OCI-LY7 (cell line): ENCODE data around the gene SLC12A8. TPM values are rescaled to one million over a fixed set of nuclear protein-coding genes. Genes with fewer than 3 reads are reported as not detected.

ENCODE experiments used
- BruUV-seq: library from RNA; stranded (reverse); fragments of 400-500 nt; replicated peaks from 2 replicates; lab custom pipeline; 2021; lab: Mats Ljungman, UMichigan
- CTCF ChIA-PET: fragments of 300-600 bp; sonication (Branson Sonifier 250); formaldehyde crosslinking; loops from one replicate; lab custom pipeline; 2022; ENCODE audit warnings: antibody characterized with exemption; ENCODE audit not compliant: unreplicated experiment; lab: Charles Lee
- POLR2A ChIA-PET: fragments of 300-600 bp; sonication (Branson Sonifier 250); formaldehyde crosslinking; loops from one replicate; lab custom pipeline; 2022; ENCODE audit warnings: antibody characterized with exemption; lab: Charles Lee
- DNase-seq: peaks from one replicate; pipeline ENCODE4 v3.0.0-alpha.2; 2015; ENCODE audit warnings: low spot score
- H2AFZ ChIP-seq: fragments of 200-600 bp; sonication (generic), shearing (Covaris generic); 2 replicates; pipeline ENCODE4 v1.6.1; 2014; ENCODE audit warnings: mild to moderate bottlenecking, antibody characterized with exemption, low read length, moderate library complexity
- H3K27ac ChIP-seq: fragments of 200-600 bp; sonication (generic); 2 replicates; pipeline ENCODE4 v1.5.1; 2014; ENCODE audit warnings: mixed run types, low read depth, mild to moderate bottlenecking, moderate library complexity, low read length, inconsistent platforms; ENCODE audit not compliant: poor library complexity, severe bottlenecking
- H3K36me3 ChIP-seq: fragments of 200-600 bp; sonication (generic); 2 replicates; pipeline ENCODE4 v1.6.1; 2014; ENCODE audit warnings: mild to moderate bottlenecking, antibody characterized with exemption, low read length, moderate library complexity, mixed read lengths; ENCODE audit not compliant: insufficient read depth
- H3K4me1 ChIP-seq: fragments of 200-600 bp; sonication (generic); 2 replicates; pipeline ENCODE4 v1.5.1; 2014; ENCODE audit warnings: mild to moderate bottlenecking, low read length; ENCODE audit not compliant: insufficient read depth, poor library complexity, severe bottlenecking
- H3K4me2 ChIP-seq: fragments of 200-600 bp; sonication (generic); 2 replicates; pipeline ENCODE4 v1.6.1; 2014; ENCODE audit warnings: mild to moderate bottlenecking, low read length
- H3K4me3 ChIP-seq: fragments of 200-600 bp; sonication (generic); 2 replicates; pipeline ENCODE4 v1.5.1; 2014; ENCODE audit warnings: mild to moderate bottlenecking, low read depth, low read length; ENCODE audit not compliant: poor library complexity, severe bottlenecking
- H3K79me2 ChIP-seq: fragments of 200-600 bp; sonication (generic); 2 replicates; pipeline ENCODE4 v1.6.1; 2016; ENCODE audit warnings: low read depth, mild to moderate bottlenecking, low read length, moderate library complexity, mixed read lengths; ENCODE audit not compliant: insufficient read depth
- H3K9me2 ChIP-seq: fragments of 200-600 bp; sonication (generic); 2 replicates; pipeline ENCODE4 v1.6.1; 2016; ENCODE audit warnings: mild to moderate bottlenecking, low read length, mixed read lengths; ENCODE audit not compliant: insufficient read depth
- H3K9me3 ChIP-seq: fragments of 200-600 bp; sonication (generic); 2 replicates; pipeline ENCODE4 v1.6.1; 2014; ENCODE audit warnings: mild to moderate bottlenecking, mixed run types, low read length, mixed read lengths
- H4K20me1 ChIP-seq: fragments of 200-600 bp; sonication (generic); 2 replicates; pipeline ENCODE4 v1.6.1; 2014; ENCODE audit warnings: mild to moderate bottlenecking, antibody characterized with exemption, low read length, moderate library complexity, mixed read lengths; ENCODE audit not compliant: insufficient read depth
- EZH2phosphoT487 ChIP-seq: fragments of 200-600 bp; sonication (generic); IDR thresholded peaks from 2 replicates; pipeline ENCODE4 v1.6.1; 2018; ENCODE audit warnings: low read depth, borderline replicate concordance, mild to moderate bottlenecking, mixed run types, antibody characterized with exemption, low read length, moderate library complexity, mixed read lengths
- intact Hi-C: fragments of 100-400 bp; cut with micrococcal nuclease; formaldehyde crosslinking; loops from one replicate; pipeline ENCODE4 v1.10.0; 2022; ENCODE audit not compliant: unreplicated experiment
- total RNA-seq, 2 experiments: library from RNA; depleted of rRNA in 1 of 2; stranded (reverse); fragments of >200 nt in 1 of 2; shearing (Covaris generic) in 1 of 2; gene quantifications; 2 replicates each; pipeline ENCODE4 v1.2.3, GENCODE V29; 2014 to 2022
- TF ChIP-seq, protein P1 (sequence below): fragments of 200-600 bp; sonication (generic); conservative IDR thresholded peaks from 2 replicates; pipeline ENCODE4 v1.5.1; 2014; ENCODE audit warnings: mild to moderate bottlenecking, antibody characterized with exemption, low read length, moderate library complexity, mixed read lengths

Gene SLC12A8
- total RNA-seq, 2 experiments from 2014 or later = 0.84 to 1.0 TPM

DNA sequence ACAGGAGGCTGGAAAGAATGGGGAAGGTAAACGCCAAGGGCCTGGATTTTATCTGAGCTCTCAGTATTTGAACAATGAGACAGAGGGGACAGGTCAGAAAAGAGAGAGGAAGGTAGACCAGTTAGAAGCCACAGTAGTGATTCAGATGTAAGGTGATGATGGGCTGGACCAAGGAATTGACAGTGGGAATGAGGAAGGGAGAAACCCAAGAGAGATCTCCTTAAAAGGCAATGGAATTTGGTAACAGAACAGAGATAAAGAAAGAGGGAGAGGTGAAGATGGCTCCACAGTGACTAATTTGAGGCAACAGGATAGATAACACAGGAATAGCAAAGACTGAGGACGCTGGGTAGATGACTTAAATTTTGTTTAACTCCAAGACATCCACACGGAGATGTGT lies 145.3 kb downstream of the SLC12A8 start:
- Histone ChIP-seq H2AFZ (no peak overlapping the region), H3K36me3 (no peaks in the 10 kb centered on the region), H3K9me2 (no peaks in the 10 kb centered on the region), H3K4me2 (no peak overlapping the region), H3K4me3 (no peak overlapping the region), H4K20me1 (no peaks in the 10 kb centered on the region), H3K27ac (no peak overlapping the region), H3K4me1 (no peaks in the 10 kb centered on the region), H3K79me2 (no peaks in the 10 kb centered on the region), H3K9me3 (no peaks in the 10 kb centered on the region)
- ChIA-PET POLR2A (no interaction called here), CTCF (no interaction called here)
- DNase-seq = no peak
- no peak for TF ChIP-seq EZH2phosphoT487
- TF ChIP-seq, protein P1, sequence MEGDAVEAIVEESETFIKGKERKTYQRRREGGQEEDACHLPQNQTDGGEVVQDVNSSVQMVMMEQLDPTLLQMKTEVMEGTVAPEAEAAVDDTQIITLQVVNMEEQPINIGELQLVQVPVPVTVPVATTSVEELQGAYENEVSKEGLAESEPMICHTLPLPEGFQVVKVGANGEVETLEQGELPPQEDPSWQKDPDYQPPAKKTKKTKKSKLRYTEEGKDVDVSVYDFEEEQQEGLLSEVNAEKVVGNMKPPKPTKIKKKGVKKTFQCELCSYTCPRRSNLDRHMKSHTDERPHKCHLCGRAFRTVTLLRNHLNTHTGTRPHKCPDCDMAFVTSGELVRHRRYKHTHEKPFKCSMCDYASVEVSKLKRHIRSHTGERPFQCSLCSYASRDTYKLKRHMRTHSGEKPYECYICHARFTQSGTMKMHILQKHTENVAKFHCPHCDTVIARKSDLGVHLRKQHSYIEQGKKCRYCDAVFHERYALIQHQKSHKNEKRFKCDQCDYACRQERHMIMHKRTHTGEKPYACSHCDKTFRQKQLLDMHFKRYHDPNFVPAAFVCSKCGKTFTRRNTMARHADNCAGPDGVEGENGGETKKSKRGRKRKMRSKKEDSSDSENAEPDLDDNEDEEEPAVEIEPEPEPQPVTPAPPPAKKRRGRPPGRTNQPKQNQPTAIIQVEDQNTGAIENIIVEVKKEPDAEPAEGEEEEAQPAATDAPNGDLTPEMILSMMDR = no peak
- BruUV-seq = no TSS peak
- intact Hi-C loops = no loop called here

DNA sequence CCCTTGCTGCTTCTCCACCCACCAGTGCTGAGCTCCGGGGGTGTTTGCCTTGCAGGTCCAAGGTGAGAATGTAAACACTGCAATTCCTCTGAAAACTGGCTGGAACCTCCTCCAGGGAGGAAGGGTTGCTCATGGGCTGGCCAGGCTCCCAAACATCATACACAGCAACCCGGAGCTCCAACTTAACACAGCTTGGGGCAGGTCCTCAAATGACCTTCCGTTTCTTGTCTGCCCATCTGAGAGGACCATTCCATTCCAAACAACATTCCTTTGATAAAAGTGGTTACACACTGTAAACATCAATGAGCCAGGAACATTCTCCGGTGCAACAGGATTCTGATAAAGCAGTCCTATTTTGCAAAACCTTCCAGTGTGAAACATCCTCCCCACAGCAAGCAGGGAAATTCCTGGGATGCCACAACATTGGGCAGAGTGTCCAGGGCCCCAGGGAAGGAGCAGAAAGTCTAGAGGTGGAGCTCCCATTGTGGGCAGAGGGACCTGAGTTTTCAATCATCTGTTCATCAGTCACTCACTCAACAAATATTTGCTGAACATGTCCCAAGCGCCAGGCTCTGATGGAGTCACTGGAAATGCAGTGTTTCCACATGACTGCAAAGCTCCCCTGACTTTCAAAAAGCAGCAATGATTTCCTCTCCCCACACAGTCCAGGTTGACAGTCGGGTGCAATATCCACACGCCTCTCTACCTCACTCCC lies 149.5 kb downstream of the SLC12A8 start:
- POLR2A ChIA-PET = no interaction called here
- Histone ChIP-seq H3K4me2 (no peak overlapping the region), H4K20me1 (no peaks in the 10 kb centered on the region)

More for the DNA sequence above, 149.5 kb downstream of the SLC12A8 start:
- H3K36me3 ChIP-seq = no peaks in the 10 kb centered on the region
- no peak overlapping the region for H3K27ac ChIP-seq
- no peaks in the 10 kb centered on the region for H3K9me3 ChIP-seq
- no peak overlapping the region for H2AFZ ChIP-seq
- no peak for DNase-seq
- H3K9me2 ChIP-seq = no peaks in the 10 kb centered on the region
- intact Hi-C loops = no loop called here
- H3K79me2 ChIP-seq = no peaks in the 10 kb centered on the region
- TF ChIP-seq, protein P1 = no peak
- TF ChIP-seq EZH2phosphoT487 = no peak
- no peaks in the 10 kb centered on the region for H3K4me1 ChIP-seq
- CTCF ChIA-PET = interaction anchor here (0.6 kb wide), 2 partner anchors 883 to 1902 kb away, joined by 3 to 18 read pairs; no protein-coding TSS in a partner anchor
- no TSS peak for BruUV-seq
- no peak overlapping the region for H3K4me3 ChIP-seq
